Activated CD8-positive, alpha-beta memory T cell treated with anti-CD3 and anti-CD28 coated beads, Interleukin-2, amount 50 U/mL, for 48 hours (primary cell): ENCODE data around the gene RPTN.
"Not testable (repeated sequence)": the region's sequence is repeated elsewhere in the genome, so short reads cannot be mapped to it uniquely, and the experiment has no call there.

ENCODE experiments used
- DNase-seq: peaks from one replicate; pipeline ENCODE4 v3.0.0-alpha.2; 2020

RPTN gene

DNA sequence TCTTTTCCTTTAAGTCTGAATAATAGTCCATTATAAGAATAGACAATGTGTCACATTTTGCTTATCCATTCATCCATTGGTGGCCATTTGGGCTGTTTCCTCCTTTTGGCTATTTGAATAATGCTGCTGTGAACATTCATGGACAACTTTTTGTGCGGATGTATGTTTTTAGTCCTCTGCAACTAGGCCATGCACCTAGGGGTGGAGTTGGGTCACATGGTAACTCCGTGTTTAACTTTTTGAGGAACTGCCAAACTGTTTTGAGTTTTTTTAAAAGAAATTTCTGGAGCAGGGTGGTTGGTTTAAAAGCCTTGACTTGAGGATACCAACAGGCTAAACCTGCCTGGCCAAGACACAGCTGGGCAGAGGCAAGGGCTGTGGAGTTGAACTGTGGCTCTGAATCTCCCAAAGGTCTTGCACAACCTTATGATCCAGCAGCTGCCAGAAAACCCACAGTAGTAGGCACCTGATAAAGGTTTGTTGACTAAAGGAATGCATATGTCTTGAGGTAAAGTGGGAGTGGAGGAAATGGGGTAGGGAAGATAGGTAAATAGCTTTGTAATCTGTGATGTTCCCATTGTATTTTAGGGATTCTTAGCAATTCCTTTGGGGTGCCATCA is 5.6 kb upstream of the RPTN start:
- DNase-seq = no peak

DNA sequence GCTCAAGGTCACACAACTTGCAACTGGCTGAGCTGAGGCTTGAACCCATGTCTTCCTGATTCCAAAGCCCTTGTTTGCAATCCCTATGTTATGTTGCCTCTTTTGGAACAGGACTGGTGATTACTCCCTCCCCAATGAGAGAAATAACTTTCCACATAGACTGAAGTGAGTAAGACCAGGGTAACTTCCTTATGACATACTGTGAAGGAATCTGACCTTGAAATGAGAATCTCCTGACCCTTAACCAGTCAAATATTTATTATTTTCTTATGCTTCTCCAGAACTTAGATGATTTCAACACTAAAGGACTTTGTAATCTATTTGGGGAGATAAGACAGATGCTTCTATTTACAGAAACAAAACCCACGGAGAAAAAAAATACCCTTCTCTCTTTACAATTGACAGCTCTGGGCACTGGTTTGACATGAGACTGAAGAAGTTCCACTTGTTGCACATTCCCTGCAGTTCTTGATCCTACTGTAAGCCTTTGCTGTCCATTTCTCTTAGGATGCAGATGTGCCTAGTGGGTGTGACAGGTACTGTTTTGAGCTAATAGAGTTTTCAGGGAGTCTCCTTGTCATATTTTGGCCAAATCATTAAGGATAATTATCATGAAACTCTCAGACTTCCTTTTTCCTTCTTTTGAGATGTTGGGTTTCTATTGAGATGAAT is 3.9 kb upstream of the RPTN start:
- no peak for DNase-seq

DNA sequence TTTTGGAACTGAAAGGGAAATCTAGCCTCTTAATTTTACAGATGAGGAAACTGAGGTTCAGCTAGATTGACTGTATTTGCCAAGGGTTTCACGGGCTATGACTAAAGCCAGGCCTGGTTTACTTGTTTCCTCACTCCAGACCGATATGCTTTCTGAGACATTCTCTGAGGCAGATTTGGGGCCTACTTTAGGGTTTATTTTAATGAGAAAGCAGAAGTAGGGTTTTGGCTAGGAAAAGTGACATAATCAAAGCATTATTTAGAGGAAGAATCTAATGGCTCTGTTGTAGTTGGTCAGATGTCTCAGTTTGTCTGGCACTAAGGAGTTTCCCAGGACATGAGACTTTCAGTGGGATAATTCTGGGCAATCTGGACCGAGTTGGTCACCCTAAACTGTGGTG is 1.5 kb upstream of the RPTN start:
- no peak for DNase-seq

DNA sequence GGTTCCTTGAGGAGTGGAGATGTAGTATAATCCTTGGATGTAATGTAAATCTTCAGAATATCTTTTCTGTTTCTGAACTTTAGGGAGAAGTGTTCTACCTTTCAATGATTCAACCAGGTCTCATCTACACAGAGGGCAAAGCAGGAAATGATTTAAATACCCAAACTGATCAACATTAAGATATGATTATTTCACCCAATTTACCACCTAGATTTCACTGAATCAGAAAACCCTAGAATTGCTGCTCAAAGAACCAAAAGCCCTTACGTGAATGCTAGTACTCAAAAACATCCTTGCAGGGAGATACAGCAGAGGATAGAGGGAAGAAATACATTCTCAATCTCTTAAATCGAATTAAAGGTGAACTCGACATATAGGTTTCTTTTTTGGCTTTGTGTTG is 5.0 kb downstream of the RPTN start:
- no peak for DNase-seq

DNA sequence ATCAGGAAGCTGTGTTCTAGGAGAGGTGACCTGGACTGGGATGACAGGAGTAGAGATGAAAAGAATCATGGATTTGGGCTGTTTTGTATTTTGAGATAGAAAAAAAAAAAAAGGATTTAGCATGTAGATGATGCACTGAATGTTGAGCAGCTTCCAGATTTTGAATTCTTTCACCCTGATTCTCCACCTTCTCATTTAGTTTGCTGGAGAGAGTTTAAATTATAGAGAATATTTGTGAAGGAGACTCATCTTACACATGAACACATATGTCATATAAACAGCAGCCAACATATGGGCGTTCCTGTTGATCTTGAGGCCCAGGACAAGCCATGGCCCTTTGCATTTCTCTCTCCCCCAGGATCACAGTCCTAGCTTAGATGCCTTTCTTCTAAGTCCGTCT is 7.4 kb downstream of the RPTN start:
- no peak for DNase-seq

DNA sequence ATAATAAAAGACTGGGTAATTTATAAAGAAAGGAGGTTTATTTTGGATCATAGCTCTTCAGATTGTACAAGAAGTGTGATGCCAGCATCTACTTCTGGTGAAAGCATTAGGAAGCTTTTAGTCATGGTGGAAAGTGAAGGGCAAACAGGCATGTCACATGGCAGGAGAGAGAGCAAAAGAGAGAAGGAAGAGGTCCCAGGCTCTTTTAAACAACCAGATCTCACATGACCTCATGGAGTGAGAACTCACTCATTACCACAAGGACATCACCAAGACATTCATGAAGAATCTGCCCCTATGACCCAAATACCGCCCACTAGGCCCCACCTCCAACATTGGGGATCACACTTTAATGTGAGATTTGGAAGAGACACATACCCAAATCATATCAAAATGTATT is 10.0 kb downstream of the RPTN start:
- no peak for DNase-seq

DNA sequence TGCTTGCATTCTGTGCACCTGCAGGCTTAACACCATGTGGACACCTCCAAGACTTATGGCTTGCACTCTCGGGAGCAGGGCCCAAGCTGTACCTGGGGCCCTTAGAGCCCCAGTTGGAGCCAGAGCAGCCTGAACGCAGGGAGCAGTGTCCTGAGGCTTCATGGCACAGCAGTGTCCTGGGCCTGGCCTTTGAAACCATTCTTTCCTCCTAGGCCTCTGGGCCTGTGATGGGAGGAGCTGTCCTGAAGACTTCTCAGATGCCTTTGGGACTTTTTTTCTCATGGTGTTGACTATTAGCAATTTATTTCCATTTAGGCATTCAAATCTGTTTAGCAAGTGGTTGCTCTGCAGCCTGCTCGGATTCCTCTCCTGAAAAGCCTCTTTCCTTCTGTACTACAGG is 11.0 kb downstream of the RPTN start:
- DNase-seq = no peak

DNA sequence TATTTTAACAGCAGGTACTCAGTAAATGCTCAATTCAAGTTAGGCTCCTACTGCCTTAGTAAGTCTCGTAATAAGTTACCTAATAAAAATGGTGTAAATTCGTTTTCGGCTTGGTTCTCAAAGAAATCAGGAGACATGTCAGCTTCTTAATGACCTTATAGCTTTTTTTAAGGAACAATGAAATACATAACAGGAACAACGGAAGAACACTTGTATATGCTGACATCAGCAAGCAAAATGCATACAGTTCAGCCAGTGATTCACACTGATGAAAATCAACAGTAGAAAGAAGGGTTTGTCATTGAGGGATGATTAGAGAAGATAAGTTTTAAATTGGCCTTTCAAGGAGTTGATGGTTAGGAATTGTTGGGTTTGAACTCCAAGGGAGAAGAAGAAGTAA is 13.3 kb downstream of the RPTN start:
- no peak for DNase-seq

DNA sequence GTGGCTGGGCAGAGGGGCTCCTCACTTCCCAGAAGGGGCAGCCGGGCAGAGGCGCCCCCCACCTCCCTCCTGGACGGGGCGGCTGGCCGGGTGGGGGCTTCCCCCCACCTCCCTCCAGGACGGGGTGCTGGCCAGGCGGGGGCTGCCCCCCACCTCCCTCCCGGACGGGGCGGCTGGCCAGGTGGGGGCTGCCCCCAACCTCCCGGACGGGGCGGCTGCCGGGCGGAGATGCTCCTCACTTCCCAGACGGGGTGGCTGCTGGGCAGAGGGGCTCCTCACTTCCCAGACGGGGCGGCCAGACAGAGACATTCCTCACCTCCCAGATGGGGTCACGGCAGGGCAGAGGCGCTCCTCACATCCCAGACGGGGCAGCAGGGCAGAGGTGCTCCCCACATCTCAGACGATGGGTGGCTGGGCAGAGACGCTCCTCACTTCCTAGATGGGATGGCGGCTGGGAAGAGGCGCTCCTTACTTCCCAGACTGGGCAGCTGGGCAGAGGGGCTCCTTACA is 14.3 kb downstream of the RPTN start:
- DNase-seq = not testable (repeated sequence)

DNA sequence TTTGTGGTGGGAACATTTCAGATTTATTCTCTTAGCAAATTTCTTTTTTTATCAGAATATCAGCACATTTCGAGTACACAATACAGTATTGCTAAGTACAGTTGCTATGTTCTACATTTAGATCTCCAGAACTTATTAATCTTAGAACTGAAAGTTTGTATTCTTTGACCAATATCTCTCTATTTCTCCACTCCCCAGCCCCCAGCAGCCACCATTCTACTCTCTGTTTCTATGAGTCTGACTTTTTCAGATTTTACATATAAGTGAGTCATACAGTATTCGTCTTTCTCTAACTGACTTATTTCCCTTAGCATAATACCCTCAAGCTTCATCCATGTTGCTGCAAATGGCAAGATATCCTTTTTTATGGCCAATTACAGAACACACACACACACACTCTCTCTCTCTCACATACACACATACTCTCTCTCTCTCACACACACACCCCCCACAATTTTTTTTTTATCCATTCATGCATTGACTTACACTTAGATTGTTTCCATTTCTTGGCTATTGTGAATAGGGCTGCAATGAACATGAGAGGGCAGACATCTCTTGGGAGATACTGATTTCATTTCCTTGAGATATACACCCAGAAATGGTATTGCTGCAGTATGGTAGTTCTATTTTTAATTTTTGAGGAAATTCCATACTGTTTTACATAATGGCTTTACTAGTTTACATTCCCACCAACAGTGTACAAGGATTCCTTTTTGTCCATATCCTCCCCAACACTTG is 15.7 kb downstream of the RPTN start:
- DNase-seq = no peak

DNA sequence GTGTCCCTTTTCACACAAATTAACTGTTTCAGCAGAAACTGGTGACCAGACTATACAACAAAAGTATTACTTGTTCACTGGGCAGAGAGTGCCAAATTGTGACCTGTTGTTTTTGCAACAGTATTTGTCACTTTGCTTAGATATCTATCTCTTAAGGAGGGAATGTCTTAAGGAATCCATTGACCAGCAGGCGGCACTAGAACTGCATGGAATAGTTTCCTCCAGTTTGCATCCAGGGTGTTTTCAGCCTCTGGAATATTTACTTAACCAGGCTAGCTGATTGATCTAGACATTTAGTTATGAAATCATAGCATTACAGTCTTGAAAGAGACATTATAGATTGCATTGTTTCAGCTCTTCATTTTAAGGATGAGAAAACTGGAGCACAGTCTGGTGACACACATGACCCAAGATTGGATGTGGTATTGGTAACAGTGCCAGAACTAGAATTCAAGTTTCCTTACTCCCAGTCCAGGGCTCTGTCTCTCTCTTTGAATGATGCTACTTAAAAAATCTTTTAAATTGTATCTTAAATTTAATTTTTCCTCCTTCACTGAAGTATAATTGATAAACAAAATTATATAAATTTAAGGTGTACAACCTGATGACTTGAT is 16.9 kb downstream of the RPTN start:
- DNase-seq = no peak

DNA sequence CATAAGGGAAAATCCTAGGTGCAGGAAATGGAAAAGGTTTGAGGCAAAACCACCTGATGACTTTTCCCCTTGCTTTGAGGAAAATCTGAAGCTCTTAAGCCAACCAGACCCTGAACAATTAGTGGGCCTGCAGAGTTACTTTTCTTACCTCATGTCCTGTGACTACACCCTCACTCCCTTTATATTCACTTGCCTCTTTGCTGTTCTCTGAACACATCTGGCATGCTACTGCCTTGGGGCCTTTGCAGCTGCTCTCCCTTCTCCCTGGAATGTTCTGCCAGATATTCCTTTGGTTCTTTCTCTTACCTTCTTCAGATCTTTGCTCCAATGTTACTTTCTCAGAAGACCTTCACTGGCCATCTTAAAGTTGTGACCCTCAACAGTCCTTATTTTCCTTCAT is 21.8 kb downstream of the RPTN start:
- no peak for DNase-seq

DNA sequence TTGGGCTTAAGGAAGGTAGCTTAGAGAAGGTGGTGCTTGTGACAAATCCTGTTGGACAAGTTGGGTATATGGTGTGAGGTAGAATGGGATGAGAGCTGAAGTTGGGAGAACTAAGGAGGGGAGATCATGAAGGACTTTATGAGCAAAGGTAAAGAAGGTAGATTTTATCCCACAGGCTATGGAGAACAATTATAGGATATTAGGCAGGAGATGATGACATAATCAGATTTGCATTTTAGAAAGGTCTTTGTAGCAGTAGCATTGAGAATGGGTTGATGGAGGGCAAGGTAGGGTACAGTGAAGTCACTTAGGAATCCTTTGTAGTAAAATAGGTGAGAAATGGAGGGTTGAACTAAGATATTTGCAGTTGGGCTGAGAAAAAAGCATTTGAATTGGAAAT is 28.8 kb downstream of the RPTN start:
- DNase-seq = no peak

DNA sequence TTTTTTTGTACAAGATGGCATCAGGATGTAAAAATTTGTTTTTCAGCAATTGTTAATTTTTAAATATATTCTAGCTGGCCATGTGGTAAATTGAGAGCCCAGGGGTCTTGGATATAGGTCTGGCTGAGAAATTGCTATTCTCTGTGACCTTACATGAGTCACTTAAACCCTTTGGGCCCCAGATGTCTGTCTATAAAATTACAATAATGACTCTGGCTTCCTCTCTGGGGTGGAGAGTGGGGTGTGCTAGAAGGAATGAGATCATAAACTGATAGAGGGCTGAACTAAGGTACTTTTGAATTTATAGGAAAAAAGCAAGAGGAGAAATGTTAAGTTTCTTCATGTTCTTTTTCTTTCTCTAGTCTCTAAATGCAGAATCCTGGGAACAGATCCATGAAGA is 31.4 kb downstream of the RPTN start:
- DNase-seq = no peak

DNA sequence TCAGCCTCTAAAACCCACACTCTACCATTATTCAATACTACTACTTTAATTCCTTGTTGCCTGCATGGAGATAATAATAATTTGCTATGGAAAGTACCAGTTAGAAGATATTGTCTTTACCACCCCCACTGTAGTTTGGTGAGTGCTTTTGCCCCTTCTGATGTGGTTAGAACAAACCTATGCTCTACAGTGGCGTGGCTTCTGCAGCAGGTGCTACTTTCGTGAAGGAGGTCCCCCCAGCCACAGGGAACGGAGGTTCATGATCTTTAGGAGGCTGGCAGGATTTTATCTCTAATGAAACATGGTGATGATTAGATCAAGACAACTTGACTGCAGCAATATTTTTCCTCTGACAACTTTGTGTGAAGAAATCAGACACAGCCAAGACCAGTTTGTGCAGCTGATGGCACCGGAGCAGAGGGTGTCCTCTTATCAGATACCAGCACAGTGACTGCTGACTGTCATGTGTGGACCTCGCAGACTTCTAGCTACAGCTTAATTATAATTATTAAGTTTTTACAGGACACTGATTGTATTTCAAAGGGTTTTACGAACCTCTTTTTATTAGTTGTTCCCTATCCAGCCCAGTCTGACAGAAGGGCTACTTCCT is 33.1 kb downstream of the RPTN start:
- no peak for DNase-seq

DNA sequence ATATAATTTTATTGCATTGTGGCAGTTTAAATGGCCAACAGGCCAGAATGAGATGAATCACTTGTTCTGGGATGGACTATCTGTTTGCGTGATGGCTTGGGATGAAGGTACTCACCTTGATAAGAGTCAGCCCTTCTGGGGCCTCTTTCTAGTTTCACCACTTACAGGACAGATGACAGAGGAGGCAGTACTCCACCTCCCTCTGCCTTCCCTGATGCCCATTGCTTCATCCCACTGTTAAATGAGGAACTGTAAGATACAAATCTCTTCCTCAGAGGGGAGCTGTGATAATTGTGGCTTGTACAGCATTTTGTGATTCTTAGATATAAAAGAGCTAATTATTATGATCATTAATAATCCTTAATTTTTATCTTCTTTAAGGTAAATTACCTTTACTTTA is 40.1 kb downstream of the RPTN start:
- DNase-seq = no peak

DNA sequence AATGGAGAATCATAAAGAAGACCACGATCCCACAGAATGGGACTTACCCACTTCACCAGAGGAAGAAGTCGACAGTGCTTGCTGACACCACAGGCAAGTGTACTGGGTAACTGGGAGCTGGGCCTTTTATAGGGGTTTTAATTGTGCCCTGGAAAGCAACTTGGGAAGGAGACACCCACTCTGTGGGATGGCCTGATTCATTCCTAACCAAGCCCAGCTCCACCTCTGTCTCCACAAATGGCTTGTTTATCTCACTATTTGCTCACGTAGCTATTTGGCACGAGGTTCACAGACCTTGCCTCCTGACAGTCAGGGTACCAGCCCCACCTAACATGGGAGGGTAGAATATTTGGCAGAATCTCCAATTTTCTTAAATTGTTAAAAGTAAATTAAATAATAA is 43.7 kb downstream of the RPTN start, which contains the start of gene TCHH:
Gene TCHH (minus strand): TSS at position 101 of the 400 bp plus-strand sequence. CDS start 1,364 bp downstream, outside the sequence.
- DNase-seq = no peak

DNA sequence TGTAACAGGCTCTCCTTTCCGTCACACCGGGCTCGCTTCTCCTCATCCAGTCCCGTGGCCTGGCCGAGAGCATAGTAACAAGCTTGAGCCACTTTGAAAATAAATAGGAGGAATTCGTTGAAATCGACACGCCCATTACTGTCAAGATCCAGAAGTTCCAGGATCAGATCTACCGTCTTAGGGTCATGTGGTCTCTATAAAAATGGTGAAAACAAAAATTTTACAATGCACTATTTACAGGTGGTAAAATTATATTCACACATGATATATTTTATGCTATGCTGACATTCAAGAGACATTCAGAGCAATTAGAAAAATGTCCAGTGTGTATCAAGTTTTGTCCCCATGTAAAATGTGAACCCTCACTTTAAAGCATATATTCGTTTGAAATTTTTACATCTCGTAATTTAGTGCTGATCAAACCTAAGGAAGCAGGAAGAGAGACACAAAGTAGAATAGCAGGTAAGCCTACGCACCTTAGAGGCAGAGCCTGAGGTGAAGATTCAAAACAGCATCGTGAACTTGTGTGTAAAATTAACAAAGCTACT is 46.1 kb downstream of the RPTN start:
- no peak for DNase-seq

DNA sequence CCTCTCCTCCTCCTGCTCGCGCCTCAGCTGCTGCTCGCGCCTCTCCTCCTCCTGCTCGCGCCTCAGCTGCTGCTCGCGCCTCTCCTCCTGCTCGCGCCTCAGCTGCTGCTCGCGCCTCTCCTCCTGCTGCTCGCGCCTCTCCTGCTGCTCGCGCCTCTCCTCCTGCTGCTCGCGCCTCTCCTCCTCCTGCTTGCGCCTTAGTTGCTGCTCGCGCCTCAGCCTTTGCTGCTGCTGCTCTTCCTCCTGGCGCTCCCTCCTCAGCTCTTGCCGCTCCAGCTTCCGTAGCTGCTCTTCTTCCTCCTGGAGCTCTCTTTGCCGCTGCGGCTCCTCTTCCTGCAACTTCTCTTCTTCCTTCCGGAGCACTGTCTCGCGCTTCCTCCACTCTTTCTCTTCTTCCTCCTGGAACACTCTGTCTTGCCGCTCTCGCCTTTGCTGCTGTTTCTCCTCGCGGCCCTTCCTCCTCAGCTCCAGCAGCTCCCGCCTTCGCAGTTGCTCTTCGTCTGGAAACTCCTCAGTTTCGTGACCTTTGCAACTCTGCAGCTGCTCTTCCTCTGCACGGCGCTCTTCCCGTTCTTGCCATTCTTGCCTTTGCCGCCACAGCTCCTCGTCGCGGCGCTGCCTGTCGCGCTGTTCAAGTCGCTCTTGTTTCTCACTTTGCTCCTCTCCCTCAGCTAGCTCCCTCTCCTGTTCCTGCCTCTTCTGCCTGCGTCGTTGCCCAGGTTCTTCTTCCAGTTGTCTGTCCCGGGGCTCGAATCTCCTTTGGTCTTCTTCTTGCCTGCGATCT is 46.7 kb downstream of the RPTN start:
- DNase-seq = peak; percentile 54

DNA sequence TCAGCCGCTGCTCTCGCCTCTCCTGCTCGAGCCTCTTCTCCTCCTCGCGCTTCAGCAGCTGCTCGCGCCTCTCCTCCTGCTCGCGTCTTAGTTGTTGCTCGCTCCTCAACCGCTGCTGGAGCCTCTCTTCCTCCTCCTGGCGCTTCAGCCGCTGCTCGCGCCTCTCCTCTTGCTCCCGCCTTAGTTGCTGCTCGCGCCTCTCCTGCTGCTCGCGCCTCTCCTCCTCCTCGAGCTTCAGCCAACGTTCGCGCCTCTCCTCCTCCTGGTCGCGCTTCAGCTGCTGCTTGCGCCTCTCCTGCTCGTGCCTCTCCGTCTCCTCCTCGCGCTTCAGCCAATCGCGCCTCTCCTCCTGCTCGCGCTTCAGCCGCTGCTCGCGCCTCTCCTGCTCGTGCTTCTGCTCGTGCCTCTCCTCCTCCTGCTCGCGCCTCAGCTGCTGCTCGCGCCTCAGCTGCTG is 47.5 kb downstream of the RPTN start:
- DNase-seq = peak; percentile 70

DNA sequence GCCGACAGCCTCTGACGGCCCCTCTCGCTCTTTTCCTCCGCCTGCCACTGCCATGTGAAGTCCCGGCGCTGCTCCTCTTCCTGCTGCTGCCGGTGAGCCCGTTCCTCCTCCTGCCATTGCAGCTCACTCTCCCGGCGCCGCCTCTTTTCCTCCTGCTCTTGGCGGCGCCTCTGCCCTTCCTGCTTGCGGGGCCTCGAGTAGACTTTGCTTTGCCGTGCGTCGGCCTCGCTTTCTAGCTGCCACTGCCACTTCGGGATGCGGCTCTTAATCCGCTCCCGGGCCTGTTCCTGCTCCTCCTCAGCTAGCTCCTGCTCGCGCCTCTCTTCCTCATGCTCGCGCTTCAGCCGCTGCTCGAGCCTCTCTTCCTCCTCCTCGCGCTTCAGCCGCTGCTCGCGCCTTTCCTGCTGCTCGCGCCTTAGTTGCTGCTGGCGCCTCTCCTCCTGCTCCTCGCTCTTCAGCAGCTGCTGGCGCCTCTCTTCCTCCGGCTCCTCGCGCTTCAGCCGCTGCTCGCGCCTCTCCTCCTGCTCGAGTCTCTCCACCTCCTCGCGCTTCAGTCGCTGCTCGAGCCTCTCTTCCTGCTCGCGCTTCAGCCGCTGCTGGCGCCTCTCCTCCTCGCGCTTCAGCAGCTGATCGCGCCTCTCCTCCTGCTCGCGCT is 48.0 kb downstream of the RPTN start:
- DNase-seq = peak; percentile 71
